ENCODE measurements around the gene NCKAP5.

- TF ChIP-seq EP300 (IDR thresholded peaks at IDR 0.05; ENCODE audit: borderline replicate concordance) (no peak), TAF1 (IDR thresholded peaks at IDR 0.05; ENCODE audit: low read depth) (no peak), YY1 (IDR thresholded peaks at IDR 0.05; ENCODE audit: low read depth) (no peak), REST (IDR thresholded peaks at IDR 0.05; ENCODE audit: low read depth) (no peak), EGR1 (IDR thresholded peaks at IDR 0.05) (no peak), TEAD4 (IDR thresholded peaks at IDR 0.05) (no peak), CREB1 (IDR thresholded peaks at IDR 0.05; ENCODE audit: low read depth) (no peak), NFIC (IDR thresholded peaks at IDR 0.05) (no peak), MAX (IDR thresholded peaks at IDR 0.05) (no peak), FOXM1 (IDR thresholded peaks at IDR 0.05; ENCODE audit: borderline replicate concordance, low read depth) (no peak), RAD21 (IDR thresholded peaks at IDR 0.05; ENCODE audit: low read depth) (no peak), CEBPB (IDR thresholded peaks at IDR 0.05) (no peak), ZBTB7A (IDR thresholded peaks at IDR 0.05; ENCODE audit: low read depth) (no peak), USF1 (IDR thresholded peaks at IDR 0.05) (no peak)
Observed at GRCh38 chr2:132664096-132664495, 904.2 kb downstream of the NCKAP5 start.
